Stimulated activated naive B cell treated with anti-CD40 and anti-IgM and Interleukin-4, amounts not matched to agents 10 μg/mL and 1 μg/mL and 100 μg/mL, for 72 hours (primary cell): ENCODE data around the gene CAPZA1.
A peak's percentile ranks its signal among the peaks of the same experiment; 100 is the strongest.

ENCODE experiments used
- ATAC-seq, 2 donors: fragments of 150-1000 bp; cut with Tn5 transposase; replicated peaks; 2 replicates each; pipeline ENCODE4 v1.10.0; 2021; ENCODE audit warnings: moderate library complexity in 1 of 2
- DNase-seq: peaks from one replicate; pipeline ENCODE4 v3.0.0; 2021
- H3K27ac Mint-ChIP-seq: one replicate; pipeline ENCODE4 v1.8.0; 2022; ENCODE audit warnings: mild to moderate bottlenecking, mixed read lengths
- H3K27me3 Mint-ChIP-seq, 2 donors: one replicate each; pipeline ENCODE4 v1.8.0; 2022; ENCODE audit warnings: mixed read lengths in 2 of 2
- H3K36me3 Mint-ChIP-seq, 2 donors: one replicate each; pipeline ENCODE4 v1.8.0; 2022; ENCODE audit warnings: mixed read lengths in 2 of 2, mild to moderate bottlenecking in 1 of 2
- H3K4me1 Mint-ChIP-seq, 2 donors: one replicate each; pipeline ENCODE4 v1.8.0; 2022; ENCODE audit warnings: mixed read lengths in 2 of 2, mild to moderate bottlenecking in 1 of 2
- H3K4me3 Mint-ChIP-seq, 2 donors: one replicate each; pipeline ENCODE4 v1.8.0; 2022; ENCODE audit warnings: mild to moderate bottlenecking in 2 of 2, mixed read lengths in 2 of 2, moderate library complexity in 1 of 2
- H3K9me3 Mint-ChIP-seq, 2 donors: one replicate each; pipeline ENCODE4 v1.8.0; 2022; ENCODE audit warnings: mixed read lengths in 2 of 2, mild to moderate bottlenecking in 1 of 2

Gene CAPZA1

DNA sequence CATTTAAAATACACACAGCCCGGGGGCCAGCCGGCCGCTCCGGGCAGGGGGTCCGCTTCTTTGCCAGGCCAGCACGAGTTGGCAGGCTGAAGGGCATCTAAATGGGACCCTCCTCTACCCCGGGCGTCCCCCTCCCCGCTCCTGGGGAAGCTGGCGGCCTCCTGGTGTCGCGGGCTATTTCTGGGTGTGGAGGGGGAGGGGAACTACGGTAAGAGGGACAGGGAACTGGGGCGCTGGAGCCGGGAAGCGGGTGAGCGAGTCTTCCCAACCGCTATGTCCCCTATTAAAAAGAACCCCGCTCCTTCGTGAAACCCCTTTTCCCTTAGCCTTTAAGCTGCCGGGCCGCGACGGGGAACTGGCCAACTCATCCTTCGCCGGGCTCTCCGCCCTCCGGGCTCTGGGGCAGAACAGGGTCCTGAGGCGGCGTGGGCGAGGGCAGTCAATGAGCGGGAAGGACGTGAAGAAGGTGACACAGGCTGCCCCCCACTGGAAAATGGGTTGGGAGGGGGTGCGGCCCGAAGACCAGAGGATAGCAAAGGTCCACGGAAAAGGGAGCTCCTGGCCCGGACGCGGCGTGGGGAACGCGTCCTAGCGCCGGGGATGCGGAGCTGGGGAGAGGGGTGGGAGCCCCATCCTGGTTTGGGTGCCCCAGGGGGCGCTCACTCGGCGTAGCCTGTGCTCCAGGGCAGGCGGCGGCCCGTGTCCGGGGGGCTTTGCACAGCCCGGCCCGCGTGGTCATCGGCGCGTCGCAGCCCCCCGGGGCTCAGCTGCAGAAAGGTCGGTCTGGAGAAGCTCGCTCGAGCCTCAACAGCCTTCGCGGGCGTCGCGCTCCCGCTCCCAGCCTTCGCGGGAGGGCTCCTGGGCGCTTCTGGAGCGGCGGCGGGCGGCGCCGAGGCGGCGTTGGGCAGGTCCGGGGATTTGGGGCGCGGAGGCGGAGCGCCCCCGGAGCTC lies 95.0 kb downstream of the CAPZA1 start:
- H3K4me3 Mint-ChIP-seq: peak overlapping the region; percentile 90 to 95
- H3K36me3 Mint-ChIP-seq: no peaks in the 10 kb centered on the region
- DNase-seq (no peak), ATAC-seq (peak; percentile 27 to 28)
- H3K27ac Mint-ChIP-seq: peak overlapping the region; percentile 77
- H3K4me1 Mint-ChIP-seq: peaks cover 44 to 65% of the 10 kb centered on the region in 2 donors
- peaks cover 10 to 13% of the 10 kb centered on the region in 2 donors for H3K27me3 Mint-ChIP-seq
- H3K9me3 Mint-ChIP-seq: no peaks in the 10 kb centered on the region

DNA sequence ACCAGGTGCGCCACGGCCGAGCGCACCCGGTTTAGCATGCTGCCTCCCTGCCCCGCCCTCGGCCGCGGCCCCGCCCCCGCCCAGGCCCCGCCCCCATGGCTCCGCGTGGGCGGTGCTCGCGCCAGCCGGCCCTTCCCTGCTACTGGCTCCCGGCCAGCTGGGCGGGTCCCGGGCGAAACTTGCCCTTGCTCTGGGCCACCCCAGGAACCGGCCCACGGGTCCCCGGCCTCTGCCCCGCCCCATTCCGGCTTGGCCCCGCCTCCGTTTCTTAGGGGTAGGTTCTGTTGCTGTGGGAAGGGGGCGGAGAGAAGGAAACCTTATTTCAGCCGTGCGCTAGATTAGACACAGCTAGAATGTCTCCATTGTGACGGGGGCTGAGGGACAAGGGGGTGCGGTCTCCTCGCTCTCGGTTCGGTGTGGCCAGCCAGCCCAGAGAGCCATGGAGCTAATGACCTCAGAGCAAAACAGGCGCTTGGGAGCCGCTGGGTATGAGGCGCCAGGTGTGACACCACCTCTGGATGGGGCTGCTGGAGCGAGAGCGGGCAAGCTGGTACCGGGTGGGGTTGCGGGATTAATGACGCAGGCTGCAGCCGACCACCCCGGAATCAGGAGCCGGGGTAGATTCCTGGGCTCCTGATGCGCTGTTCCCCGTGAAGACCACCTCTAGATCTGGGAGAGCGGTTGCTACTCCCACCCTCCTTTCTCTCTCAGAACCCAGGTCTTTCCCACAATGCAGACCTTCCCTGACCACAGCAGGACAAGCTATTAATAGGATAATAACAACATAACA lies 95.8 kb downstream of the CAPZA1 start, which contains the start of gene PPM1J:
Gene PPM1J (minus strand): TSS at position 69 of the 790 bp plus-strand sequence. CDS start 31 bp downstream, at position 38.
- ATAC-seq: peak; percentile 77 to 85
- Mint-ChIP-seq H3K4me3 (peak within 1 kb of the TSS; percentile 90 to 95), H3K27ac (peak within 1 kb of the TSS; percentile 77), H3K27me3 (peaks cover 18 to 22% of the 10 kb centered on the region in 2 donors), H3K9me3 (no peaks in the 10 kb centered on the region), H3K36me3 (no peaks in the 10 kb centered on the region), H3K4me1 (peaks cover 44 to 65% of the 10 kb centered on the region in 2 donors)
- DNase-seq: peak; percentile 96

DNA sequence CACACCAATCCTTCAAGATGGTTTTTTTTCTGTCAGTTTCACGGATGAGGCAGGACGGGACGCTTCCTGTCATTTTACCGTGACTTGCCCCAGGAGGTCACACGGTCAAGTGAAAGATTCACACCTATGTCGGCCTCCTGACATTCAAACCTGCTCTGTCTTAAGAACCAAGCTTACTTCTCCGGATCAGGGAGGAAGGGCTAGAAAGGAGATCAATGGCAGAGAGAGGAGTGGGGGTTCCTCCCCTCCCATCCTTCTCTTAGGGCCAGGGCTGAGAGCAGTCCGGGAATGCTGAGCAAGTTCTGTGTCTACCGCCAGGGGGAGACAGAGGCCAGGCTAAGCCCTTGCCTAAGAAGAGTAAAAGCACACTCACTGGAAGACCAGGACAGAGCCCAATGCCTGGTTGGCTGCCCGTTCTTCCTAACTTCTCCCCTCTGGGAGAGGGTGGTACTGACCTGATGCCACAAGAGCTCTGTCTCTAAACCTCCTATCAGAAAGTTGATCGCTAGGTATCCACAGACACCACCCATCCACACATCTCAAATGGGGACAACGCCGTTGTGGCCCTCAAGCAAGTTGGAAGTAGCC lies 96.6 kb downstream of the CAPZA1 start:
- Mint-ChIP-seq H3K36me3 (no peaks in the 10 kb centered on the region), H3K4me3 (peak overlapping the region; percentile 90 to 95), H3K27ac (peak overlapping the region; percentile 47), H3K27me3 (peaks cover 18 to 24% of the 10 kb centered on the region in 2 donors), H3K9me3 (no peaks in the 10 kb centered on the region), H3K4me1 (peaks cover 44 to 65% of the 10 kb centered on the region in 2 donors)
- DNase-seq (peak; percentile 67), ATAC-seq (peak; percentile 29 to 42)

- Mint-ChIP-seq H3K36me3 (no peaks in the 10 kb centered on the region), H3K27ac (peak overlapping the region; percentile 14)
These were observed 97.7 kb downstream of the CAPZA1 start for GRCh38 chr1:112717263-112717873.

GRCh38 chr1:112718691-112719418 lies 99.2 kb downstream of the CAPZA1 start:
- H3K4me3 Mint-ChIP-seq: peak overlapping the region; percentile 67 to 76
- H3K27me3 Mint-ChIP-seq: peaks cover 40 to 49% of the 10 kb centered on the region in 2 donors
- no peaks in the 10 kb centered on the region for H3K9me3 Mint-ChIP-seq
- H3K36me3 Mint-ChIP-seq: no peaks in the 10 kb centered on the region
- peak overlapping the region; percentile 65 for H3K27ac Mint-ChIP-seq
- DNase-seq (peak; percentile 51), ATAC-seq (peak; percentile 34 to 35)
- peaks cover 36 to 60% of the 10 kb centered on the region in 2 donors for H3K4me1 Mint-ChIP-seq

More at GRCh38 chr1:112717263-112717873, 97.7 kb downstream of the CAPZA1 start:
- Mint-ChIP-seq H3K4me1 (peaks cover 42 to 57% of the 10 kb centered on the region in 2 donors), H3K9me3 (no peaks in the 10 kb centered on the region), H3K4me3 (no peak overlapping the region), H3K27me3 (peaks cover 28 to 35% of the 10 kb centered on the region in 2 donors)
- ATAC-seq (no peak), DNase-seq (no peak)

- DNase-seq: no peak
- H3K27me3 Mint-ChIP-seq: peaks cover 41 to 54% of the 10 kb centered on the region in 2 donors
- H3K9me3 Mint-ChIP-seq: no peaks in the 10 kb centered on the region
- no peak overlapping the region for H3K27ac Mint-ChIP-seq
- no peak overlapping the region for H3K4me3 Mint-ChIP-seq
- no peak for ATAC-seq
- no peaks in the 10 kb centered on the region for H3K36me3 Mint-ChIP-seq
- H3K4me1 Mint-ChIP-seq: peaks cover 30 to 51% of the 10 kb centered on the region in 2 donors
These were observed 100.1 kb downstream of the CAPZA1 start for GRCh38 chr1:112719706-112720105.

DNA sequence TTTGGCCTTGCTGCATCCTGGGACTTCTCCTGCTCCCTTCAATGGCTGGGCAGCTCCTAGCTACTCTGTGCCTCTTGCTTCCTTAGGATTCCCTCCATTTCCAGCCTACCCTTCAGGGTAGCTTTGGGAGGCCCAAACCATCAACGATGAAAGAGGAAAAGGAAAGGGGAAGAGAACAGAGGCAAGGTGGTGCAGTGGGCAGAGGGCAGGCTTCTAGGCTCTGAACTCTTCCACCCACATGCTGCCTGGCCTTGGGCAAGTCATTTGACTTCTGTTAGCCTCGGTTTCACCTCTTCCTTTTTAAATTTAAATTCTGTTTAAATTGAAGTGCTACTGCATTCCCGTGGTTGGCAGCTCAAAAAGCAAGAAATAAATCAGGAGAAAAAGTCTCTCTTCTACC lies 101.2 kb downstream of the CAPZA1 start:
- DNase-seq (no peak), ATAC-seq (no peak)
- Mint-ChIP-seq H3K9me3 (no peaks in the 10 kb centered on the region), H3K27ac (no peak overlapping the region), H3K27me3 (peaks cover 41 to 54% of the 10 kb centered on the region in 2 donors), H3K36me3 (no peaks in the 10 kb centered on the region), H3K4me1 (peaks cover 25 to 44% of the 10 kb centered on the region in 2 donors), H3K4me3 (no peak overlapping the region)
